NB4 (cell line): Measurements from ENCODE around the gene ARHGAP23.

ENCODE experiments used
- CTCF ChIP-seq: IDR thresholded peaks from one replicate; pipeline ENCODE4 v1.5.1; 2012; ENCODE audit warnings: low read depth, low read length
- POLR2A ChIP-seq: IDR thresholded peaks from 2 replicates; pipeline ENCODE4 v1.6.1; 2011; ENCODE audit warnings: mild to moderate bottlenecking; ENCODE audit not compliant: insufficient read length; ENCODE audit errors: extremely low read depth

DNA sequence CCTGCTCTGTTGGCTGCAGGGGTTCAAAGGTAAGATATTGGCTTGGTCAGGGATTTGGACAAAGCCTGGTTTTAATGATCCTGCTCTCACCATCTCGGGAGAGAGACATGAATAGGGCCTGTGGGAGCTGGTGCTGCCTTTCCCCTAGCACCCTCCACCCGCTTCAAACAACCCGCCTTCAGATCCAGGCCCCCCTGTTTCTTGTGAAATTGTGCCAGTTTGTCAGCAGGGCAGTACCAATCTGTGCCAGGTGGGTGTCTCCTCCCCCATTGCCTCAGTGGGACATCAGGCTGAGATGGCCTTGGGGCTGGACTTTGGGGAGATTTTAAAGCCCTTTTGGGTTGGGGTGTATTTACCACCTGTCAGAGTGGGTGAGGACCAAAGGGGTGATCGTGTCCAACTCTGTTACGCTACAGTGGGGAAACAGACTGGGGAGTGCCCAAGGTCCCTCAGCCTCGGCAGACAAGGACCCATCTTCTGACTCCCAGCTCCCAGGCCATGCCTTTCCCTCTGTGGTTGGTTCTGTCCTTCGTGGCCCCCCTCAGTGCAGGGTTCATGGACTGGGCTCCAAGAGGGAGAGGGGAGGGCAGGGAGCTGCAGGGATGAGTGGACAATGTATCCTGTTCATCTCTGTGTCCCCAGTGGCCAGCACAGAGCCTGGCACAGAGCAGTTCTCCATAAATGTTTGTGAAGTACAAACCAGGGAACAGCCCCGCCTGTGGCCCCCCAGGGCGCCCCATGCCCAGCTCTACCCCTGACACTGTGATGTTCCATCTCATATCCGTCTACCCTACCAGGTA, 3.3 kb downstream of the ARHGAP23 start:
- TF ChIP-seq CTCF, result no peak
- TF ChIP-seq POLR2A, result no peak
